HG02938 (cell line): Measurements from ENCODE around the gene ABLIM3.

Experiments
- ATAC-seq: cut with Tn5 transposase; IDR thresholded peaks from one replicate; pipeline ENCODE4 v1.9.1; 2021; ENCODE audit warnings: mild to moderate bottlenecking, moderate library complexity; ENCODE audit not compliant: unreplicated experiment

Gene ABLIM3

GRCh38 chr5:149277801-149278200 is 136.5 kb downstream of the ABLIM3 start:
- ATAC-seq: no peak

GRCh38 chr5:149278451-149279210 is 137.3 kb downstream of the ABLIM3 start:
- no peak for ATAC-seq

DNA sequence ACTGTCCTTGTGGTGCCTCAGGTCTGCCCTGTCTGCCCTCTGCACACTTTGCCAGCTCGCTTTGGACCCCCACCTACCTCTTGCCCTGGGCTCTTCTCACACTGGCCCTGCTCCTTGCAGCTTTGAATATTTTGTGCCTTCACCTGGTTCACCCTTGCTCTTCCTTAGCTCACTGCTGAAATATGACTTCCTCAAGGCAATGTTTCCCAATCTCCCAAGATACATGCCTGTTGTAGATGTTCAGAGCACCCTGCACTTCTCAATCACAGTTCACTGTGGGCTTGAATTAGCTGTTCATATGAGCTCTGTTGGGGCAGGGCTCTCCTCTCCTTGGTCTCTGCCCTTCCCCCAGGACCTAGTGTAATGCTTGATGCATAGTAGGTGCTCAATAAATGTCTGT is 138.4 kb downstream of the ABLIM3 start:
- ATAC-seq: no peak

GRCh38 chr5:149280124-149280523 is 138.8 kb downstream of the ABLIM3 start:
- no peak for ATAC-seq

DNA sequence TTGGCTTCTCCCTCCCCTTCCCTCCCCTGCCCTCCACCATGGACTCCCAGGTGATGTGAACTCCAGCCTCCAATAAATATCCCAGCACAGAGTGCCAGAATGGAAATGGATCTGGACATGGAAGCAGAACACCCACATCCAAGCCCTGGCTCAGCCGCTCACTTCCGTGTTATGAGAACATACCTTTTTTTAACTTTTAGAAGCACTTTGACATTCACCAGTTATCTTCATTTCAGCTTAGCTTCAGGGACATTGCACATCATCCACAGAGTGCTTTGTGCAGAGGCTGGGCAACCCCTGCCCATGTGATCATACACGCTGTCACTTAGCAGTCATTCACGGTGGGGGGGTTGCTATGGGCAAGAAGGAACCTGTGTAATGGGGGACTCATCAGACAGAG is 139.5 kb downstream of the ABLIM3 start:
- ATAC-seq: no peak

DNA sequence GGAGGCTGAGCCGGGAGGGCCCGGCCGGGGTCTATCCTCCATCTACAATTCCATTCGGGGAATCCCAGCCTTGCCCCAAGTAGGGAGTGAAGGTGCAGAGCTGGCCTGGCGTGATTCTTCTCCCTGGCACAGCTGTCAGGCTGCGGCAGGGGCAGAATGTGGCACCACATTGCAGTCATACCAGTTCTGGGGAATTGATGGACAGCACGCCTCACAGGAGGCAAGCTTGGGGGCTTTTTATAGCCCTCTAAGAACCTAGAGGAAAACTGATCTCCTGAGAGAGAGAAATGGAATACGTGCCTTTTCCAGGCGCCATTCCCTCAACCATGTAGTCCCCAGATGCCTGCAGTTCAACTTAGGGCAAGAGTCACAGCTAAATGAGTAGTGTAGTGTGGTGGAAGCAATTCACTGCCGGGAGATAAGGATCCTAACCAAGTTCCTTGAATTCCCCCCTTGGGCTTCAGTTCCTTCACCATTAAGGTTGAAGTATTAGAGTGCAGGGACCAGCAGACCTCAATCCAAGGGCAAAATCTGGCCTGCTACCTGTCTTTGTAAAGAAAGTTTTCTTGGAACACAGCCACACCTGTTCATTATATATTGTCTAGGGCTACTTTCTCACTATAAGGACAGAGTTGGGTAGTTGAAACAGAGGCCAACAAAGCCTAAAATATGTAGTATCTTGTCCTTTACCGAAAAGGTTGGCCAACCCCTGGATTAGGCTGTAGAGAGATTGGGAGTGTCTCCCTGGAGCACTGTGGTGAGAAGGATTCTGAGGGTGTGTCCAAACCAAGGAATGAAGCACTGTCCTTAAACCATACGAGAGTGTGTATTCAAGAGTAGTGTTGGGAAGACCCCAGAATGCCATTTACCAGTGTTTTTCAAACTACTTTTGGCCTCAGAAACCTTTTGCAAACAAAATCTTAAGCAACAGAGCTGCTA is 141.0 kb downstream of the ABLIM3 start:
- no peak for ATAC-seq

GRCh38 chr5:149282966-149283332 is 141.7 kb downstream of the ABLIM3 start:
- ATAC-seq: no peak

DNA sequence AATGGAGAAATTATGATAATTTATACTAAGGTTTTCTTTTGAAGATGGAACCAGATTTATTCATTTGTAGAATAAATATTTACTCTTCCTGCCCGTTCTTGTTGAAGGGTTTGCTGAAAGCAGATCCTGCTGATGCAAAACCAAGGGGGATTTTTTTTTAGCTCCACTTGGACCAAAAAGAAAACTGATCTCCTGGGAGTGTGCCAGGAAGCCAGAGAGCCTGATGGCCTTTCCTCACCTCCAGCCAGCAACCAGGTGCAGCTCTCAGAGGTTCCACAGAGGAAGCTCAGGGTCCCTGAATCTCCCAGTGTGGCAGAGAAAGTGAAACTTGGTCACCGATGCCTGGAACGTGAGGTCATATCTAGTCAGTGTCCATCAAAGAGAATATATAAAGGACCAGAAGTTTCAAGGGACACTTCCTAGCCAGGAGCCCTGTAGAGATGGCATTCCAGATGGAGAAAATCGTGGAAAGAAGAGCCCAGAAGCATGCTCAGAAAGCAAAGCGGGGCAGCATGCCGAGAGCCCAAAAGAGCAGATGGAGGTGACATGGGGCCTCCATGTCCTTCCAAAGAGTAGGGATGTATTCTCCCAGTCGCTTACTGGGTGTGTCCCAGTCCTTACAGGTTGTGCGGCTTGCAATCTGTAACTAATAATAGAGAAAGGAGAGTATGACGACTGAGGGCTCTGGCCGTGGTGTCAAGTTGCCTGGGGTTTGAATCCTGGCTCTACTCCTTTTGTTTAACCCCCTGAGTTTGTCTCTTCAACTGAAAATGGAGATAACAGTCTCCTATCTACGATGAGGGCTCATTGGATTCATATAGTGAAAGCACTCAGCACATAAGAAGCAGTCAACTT is 142.6 kb downstream of the ABLIM3 start:
- ATAC-seq: no peak

DNA sequence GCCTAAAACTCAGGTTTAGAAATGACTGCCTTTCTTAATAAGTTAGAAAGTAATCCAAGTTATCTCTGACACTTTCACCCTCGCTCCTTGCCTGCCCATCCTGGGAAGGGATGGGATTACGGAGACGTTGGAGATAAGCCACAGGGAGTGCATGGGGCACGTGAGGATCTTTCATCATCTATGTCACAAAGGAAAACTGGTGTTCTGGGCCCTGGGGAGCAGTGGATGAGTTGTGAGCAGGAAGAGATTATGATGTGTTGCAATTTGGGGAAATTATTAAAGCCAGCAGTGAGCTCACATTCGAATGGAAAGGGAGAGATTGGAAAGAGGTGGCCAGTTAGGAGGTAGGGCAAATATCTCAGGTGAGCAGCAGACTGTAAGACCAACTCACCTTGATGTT is 143.2 kb downstream of the ABLIM3 start:
- no peak for ATAC-seq

GRCh38 chr5:149285153-149285552 is 143.9 kb downstream of the ABLIM3 start:
- no peak for ATAC-seq

DNA sequence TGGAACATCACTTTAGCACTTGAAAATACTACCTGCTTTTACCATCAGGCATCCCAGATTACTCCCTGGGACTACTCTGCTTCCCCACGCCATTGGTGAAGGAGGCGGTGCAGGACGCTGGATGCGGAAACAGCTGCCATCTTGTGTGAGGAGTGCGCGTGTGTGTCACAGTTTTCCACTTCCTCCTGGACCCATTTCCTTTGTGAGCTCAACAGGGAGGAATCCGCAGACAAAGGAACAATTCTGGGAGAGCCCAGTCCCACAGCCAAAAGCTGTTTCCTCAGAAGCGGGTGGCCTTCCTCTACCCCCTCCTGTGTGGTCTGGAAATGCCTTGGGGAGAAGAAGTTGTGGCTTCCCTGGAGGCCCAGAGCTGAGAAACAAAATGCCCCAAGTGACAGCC is 147.1 kb downstream of the ABLIM3 start:
- ATAC-seq: no peak

GRCh38 chr5:149289301-149289700 is 148.0 kb downstream of the ABLIM3 start:
- ATAC-seq: no peak

DNA sequence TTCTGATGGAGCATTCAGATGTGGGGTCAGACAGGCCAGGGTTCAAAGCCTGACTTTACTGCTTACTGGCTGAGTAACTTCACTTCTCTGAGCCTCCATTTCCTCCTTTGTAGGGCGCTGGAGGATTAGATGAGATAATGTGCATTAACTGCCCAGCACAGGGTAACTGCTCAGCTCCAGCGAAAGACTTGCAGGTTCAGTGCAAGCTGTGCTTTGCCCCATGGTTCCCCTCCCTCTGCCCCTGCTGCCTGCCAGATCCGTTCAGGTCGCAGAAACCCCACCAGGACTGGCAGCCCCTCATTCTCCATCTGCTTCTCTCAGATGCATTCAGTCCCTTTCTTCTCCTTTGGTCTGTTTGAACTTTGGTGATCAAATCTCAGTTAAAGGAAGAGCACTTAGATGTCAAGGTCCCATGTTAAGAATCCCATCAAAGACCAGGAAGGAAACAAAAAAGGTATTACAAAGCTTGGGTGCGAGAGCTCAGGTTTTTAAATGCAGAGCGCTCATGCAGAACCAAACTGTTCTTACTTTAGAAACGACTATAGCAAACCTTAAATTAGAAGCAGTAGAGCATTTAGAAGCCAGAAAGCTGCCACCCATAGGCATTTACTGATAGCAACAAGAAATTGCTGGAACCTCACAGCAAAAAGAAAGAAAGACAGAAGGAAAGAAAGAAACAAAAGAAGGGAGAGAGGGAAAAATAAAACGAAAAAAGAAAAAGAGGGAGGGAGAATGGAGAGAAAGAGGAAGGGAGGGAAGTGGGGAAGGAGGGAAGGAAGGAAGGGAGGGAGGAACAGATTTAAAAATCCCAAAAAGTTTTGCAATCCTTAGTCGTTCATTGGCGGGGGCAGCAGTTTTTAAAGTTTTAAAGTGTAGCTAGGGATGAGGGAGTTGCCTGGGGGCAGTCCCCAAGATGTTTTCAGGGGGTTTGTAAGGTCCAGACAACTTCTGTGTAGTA is 153.9 kb downstream of the ABLIM3 start:
- ATAC-seq: no peak

- ATAC-seq: no peak
Observed at GRCh38 chr5:149297340-149298025, 156.2 kb downstream of the ABLIM3 start.

DNA sequence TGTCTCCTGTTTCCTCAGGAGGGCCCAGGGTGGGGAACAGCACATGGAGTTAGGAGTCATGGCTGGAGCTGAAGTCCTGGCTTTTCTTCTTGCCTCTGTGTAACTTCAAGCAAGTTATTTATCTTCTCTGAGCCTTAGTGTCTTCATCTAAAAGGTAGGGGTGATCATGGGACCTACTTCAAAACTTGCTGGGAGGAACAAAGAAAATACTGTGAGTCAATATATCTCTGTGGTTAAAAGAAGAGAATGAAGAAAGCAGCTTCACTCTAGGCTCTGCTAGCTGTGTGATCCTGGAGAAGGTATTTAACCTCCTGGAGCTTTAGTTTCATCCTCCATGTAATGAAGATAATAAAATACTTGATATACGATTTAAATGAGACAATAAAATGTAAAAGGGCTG is 156.9 kb downstream of the ABLIM3 start:
- no peak for ATAC-seq

DNA sequence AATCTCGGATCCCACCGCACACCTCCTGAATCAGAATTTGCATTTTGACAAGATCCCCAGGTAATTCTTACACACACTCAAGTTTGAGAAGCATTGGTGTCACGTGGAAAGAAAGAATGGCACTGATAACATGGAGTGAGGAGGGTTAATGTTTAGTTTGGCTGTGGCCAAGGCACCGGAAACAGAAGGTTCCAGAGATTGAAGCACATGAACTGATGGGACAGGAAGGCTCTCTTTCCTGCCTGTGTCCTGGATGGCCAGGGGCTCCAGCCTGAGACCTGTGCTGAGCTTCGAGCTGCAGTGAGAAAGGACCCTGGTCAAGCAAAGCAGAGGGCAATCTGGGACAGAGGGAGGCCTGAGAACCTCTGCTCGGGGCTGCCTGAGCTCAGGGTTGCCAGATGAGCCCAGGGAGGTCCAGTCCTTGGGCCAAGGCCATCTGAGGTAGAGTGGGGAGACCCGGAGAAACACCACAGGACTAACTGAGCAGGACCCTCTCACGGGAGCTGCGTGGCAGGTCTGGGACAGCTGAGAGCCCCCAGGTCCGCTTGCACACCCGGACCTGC is 157.6 kb downstream of the ABLIM3 start:
- ATAC-seq: no peak

DNA sequence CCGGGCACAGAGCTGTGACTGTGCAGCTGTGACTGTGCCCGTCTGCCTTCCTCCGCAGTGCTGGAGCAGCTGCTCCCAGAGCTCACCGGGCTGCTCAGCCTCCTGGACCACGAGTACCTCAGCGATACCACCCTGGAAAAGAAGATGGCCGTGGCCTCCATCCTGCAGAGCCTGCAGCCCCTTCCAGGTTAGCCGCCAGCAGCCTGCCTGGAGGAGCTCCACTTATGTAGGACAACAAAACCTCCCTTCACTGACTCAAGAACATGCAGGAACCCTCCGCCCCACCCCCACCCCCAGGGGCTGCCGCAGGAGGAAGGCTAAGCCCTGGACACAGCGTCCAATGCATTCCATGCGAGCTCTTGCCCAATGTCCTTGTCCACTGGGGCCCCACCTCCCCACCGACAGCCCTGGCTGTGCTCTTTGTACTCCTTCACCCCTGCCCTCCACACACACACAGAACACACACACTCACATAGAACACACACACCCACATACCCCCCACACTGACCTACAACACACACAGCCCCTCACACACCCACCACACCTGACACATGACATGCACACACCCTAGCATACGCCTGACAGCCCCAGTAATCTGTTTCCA is 158.3 kb downstream of the ABLIM3 start:
- ATAC-seq: no peak

DNA sequence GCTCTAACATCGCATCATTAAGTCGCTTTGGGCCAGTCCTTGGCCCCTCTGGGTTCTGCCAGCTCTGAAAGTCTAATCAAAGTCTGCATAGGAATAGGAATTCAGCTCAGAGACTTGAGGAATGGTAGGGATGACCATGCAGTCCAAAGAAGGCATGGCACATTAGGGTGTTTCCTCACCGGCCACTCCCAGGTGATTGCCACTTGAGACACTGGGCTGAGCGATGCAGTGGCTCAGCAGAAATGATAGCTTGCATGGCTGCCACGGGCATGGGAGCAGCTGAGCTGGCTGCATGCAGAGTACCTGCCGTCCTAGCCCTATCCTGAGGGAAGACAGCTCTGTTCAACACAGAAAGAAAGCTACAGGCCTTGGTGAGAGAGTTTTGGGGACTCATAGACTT is 159.1 kb downstream of the ABLIM3 start:
- no peak for ATAC-seq
